MM.1S (cell line): ENCODE data around the gene KIF5C.

ENCODE experiments used
- DNase-seq: peaks from one replicate; pipeline ENCODE4 v3.0.0-alpha.2; 2015
- H2AFZ ChIP-seq: fragments of 300-600 bp; sonication (generic); 2 replicates; pipeline ENCODE4 v1.6.0; 2016; ENCODE audit warnings: antibody characterized with exemption, low read length
- H3F3A ChIP-seq: fragments of 300-600 bp; sonication (generic); 2 replicates; pipeline ENCODE4 v1.6.1; 2016; ENCODE audit warnings: mild to moderate bottlenecking, antibody characterized with exemption, low read length, moderate library complexity, mixed read lengths; ENCODE audit not compliant: insufficient read depth
- H3K27ac ChIP-seq: fragments of 300-600 bp; sonication (generic); 2 replicates; pipeline ENCODE4 v1.5.1; 2016; ENCODE audit warnings: mild to moderate bottlenecking, low read length
- H3K27me3 ChIP-seq: fragments of 300-600 bp; sonication (generic); replicated peaks from 2 replicates; pipeline ENCODE4 v1.6.0; 2016; ENCODE audit warnings: low read length; ENCODE audit not compliant: insufficient read depth
- H3K36me3 ChIP-seq: fragments of 300-600 bp; sonication (generic); replicated peaks from 2 replicates; pipeline ENCODE4 v1.6.1; 2016; ENCODE audit warnings: mild to moderate bottlenecking, low read length, mixed read lengths; ENCODE audit not compliant: insufficient read depth
- H3K4me1 ChIP-seq: fragments of 300-600 bp; sonication (generic); 2 replicates; pipeline ENCODE4 v1.6.1; 2016; ENCODE audit warnings: low read length, mixed read lengths
- H3K4me2 ChIP-seq: fragments of 300-600 bp; sonication (generic); 2 replicates; pipeline ENCODE4 v1.6.0; 2016; ENCODE audit warnings: low read depth, low read length
- H3K4me3 ChIP-seq: fragments of 300-600 bp; sonication (generic); 2 replicates; pipeline ENCODE4 v1.5.1; 2016; ENCODE audit warnings: low read length, mixed read lengths
- H3K79me2 ChIP-seq: fragments of 300-600 bp; sonication (generic); 2 replicates; pipeline ENCODE4 v1.6.1; 2016; ENCODE audit warnings: mixed run types, low read length, mixed read lengths
- H3K9ac ChIP-seq: fragments of 300-600 bp; sonication (generic); 2 replicates; pipeline ENCODE4 v1.6.1; 2016; ENCODE audit warnings: low read length, mixed read lengths
- H3K9me2 ChIP-seq: fragments of 300-600 bp; sonication (generic); replicated peaks from 2 replicates; pipeline ENCODE4 v1.6.1; 2016; ENCODE audit warnings: mild to moderate bottlenecking, low read length, mixed read lengths; ENCODE audit not compliant: insufficient read depth
- H3K9me3 ChIP-seq: fragments of 300-600 bp; sonication (generic); replicated peaks from 2 replicates; pipeline ENCODE4 v1.6.1; 2016; ENCODE audit warnings: mild to moderate bottlenecking, low read length, mixed read lengths; ENCODE audit not compliant: insufficient read depth
- H4K20me1 ChIP-seq: fragments of 300-600 bp; sonication (generic); 2 replicates; pipeline ENCODE4 v1.6.1; 2016; ENCODE audit warnings: mild to moderate bottlenecking, low read length, moderate library complexity, mixed read lengths; ENCODE audit not compliant: insufficient read depth
- CTCF ChIP-seq: fragments of 300-600 bp; sonication (generic); IDR thresholded peaks from 2 replicates; pipeline ENCODE4 v1.5.1; 2016; ENCODE audit warnings: antibody characterized with exemption, low read length, mixed read lengths
- EZH2 ChIP-seq: fragments of 300-600 bp; sonication (generic); optimal IDR thresholded peaks from 2 replicates; pipeline ENCODE3; 2017; ENCODE audit warnings: low read depth, mild to moderate bottlenecking, antibody characterized with exemption, low read length, mixed read lengths
- EZH2phosphoT487 ChIP-seq: fragments of 300-600 bp; sonication (generic); IDR thresholded peaks from 2 replicates; pipeline ENCODE4 v1.6.1; 2018; ENCODE audit warnings: antibody characterized with exemption, low read length

KIF5C gene

GRCh38 chr2:148944536-148944935 is 69.5 kb downstream of the KIF5C start:
- H3K27ac ChIP-seq: no peak overlapping the region
- no peak overlapping the region for H3K9ac ChIP-seq
- H3K27me3 ChIP-seq: no peaks in the 10 kb centered on the region
- no peak overlapping the region for H2AFZ ChIP-seq
- DNase-seq: no peak
- no peaks in the 10 kb centered on the region for H3K9me2 ChIP-seq
- H3K36me3 ChIP-seq: no peaks in the 10 kb centered on the region
- H3K79me2 ChIP-seq: no peaks in the 10 kb centered on the region
- no peaks in the 10 kb centered on the region for H4K20me1 ChIP-seq
- H3K4me3 ChIP-seq: no peak overlapping the region
- TF ChIP-seq EZH2phosphoT487: no peak
- no peak for TF ChIP-seq EZH2
- no peak for TF ChIP-seq CTCF
- H3K9me3 ChIP-seq: no peaks in the 10 kb centered on the region
- no peaks in the 10 kb centered on the region for H3F3A ChIP-seq
- H3K4me2 ChIP-seq: no peak overlapping the region
- H3K4me1 ChIP-seq: no peaks in the 10 kb centered on the region

GRCh38 chr2:148947299-148947698 is 72.3 kb downstream of the KIF5C start:
- H3K27me3 ChIP-seq: no peaks in the 10 kb centered on the region
- H3K36me3 ChIP-seq: no peaks in the 10 kb centered on the region
- no peak overlapping the region for H2AFZ ChIP-seq
- no peak for DNase-seq
- H4K20me1 ChIP-seq: no peaks in the 10 kb centered on the region
- TF ChIP-seq EZH2 (no peak), CTCF (no peak)
- H3F3A ChIP-seq: no peaks in the 10 kb centered on the region
- H3K4me2 ChIP-seq: no peak overlapping the region
- no peak overlapping the region for H3K27ac ChIP-seq
- no peaks in the 10 kb centered on the region for H3K9me3 ChIP-seq
- H3K79me2 ChIP-seq: no peaks in the 10 kb centered on the region
- H3K9ac ChIP-seq: no peak overlapping the region
- no peaks in the 10 kb centered on the region for H3K9me2 ChIP-seq
- H3K4me3 ChIP-seq: no peak overlapping the region
- H3K4me1 ChIP-seq: no peaks in the 10 kb centered on the region

GRCh38 chr2:148948868-148949267 is 73.8 kb downstream of the KIF5C start:
- no peak overlapping the region for H3K27ac ChIP-seq
- no peaks in the 10 kb centered on the region for H3K36me3 ChIP-seq
- no peaks in the 10 kb centered on the region for H4K20me1 ChIP-seq
- no peaks in the 10 kb centered on the region for H3F3A ChIP-seq
- H3K27me3 ChIP-seq: no peaks in the 10 kb centered on the region
- H3K9me2 ChIP-seq: no peaks in the 10 kb centered on the region
- H3K9ac ChIP-seq: no peak overlapping the region
- H3K4me2 ChIP-seq: no peak overlapping the region
- H2AFZ ChIP-seq: no peak overlapping the region
- H3K79me2 ChIP-seq: no peaks in the 10 kb centered on the region
- no peaks in the 10 kb centered on the region for H3K4me1 ChIP-seq
- H3K9me3 ChIP-seq: no peaks in the 10 kb centered on the region
- DNase-seq: no peak
- no peak overlapping the region for H3K4me3 ChIP-seq
- TF ChIP-seq EZH2: no peak
- TF ChIP-seq CTCF: no peak
- TF ChIP-seq EZH2phosphoT487: no peak
